CD4-positive, alpha-beta T cell (primary cell): ENCODE results near the gene SREK1IP1. TPM values are rescaled to one million over a fixed set of nuclear protein-coding genes. Genes with fewer than 3 reads are reported as not detected.

Experiments used
- ATAC-seq: fragments of 200-7000 bp; cut with Tn5 transposase; one replicate; pipeline ENCODE4 v1.10.0; 2022; ENCODE audit warnings: mild to moderate bottlenecking; ENCODE audit not compliant: poor library complexity
- CTCF ChIA-PET: fragments of 350-600 bp; sonication (Branson Sonifier 250); formaldehyde crosslinking; loops from one replicate; lab custom pipeline; 2021; ENCODE audit warnings: antibody characterized with exemption, inconsistent platforms; lab: Charles Lee
- POLR2A ChIA-PET: fragments of 350-600 bp; sonication (Branson Sonifier 250); formaldehyde crosslinking; loops from one replicate; lab custom pipeline; 2021; ENCODE audit warnings: antibody characterized with exemption, inconsistent platforms; lab: Charles Lee
- DNase-seq, 14 experiments: peaks; one replicate each; pipeline ENCODE4 v3.0.0-alpha.2; 2013 to 2020; ENCODE audit warnings: mixed read lengths in 2 of 14
- H3K27ac ChIP-seq, 2 donors: one replicate each; pipeline versions ENCODE4 v1.5.1 to v1.7.0; 2013; ENCODE audit warnings: low read length in 2 of 2, low read depth in 1 of 2, mild to moderate bottlenecking in 1 of 2
- H3K27me3 ChIP-seq, 2 experiments: 1 replicate in 1 of 2; 2 replicates in 1 of 2; pipeline versions ENCODE4 v1.6.1 to v1.7.0; 2013; ENCODE audit warnings: low read length in 2 of 2, control low read depth in 1 of 2, mild to moderate bottlenecking in 1 of 2, moderate library complexity in 1 of 2; ENCODE audit not compliant: insufficient read depth in 2 of 2, control insufficient read depth in 1 of 2
- H3K36me3 ChIP-seq: one replicate; pipeline ENCODE4 v1.6.1; 2013; ENCODE audit warnings: low read length, control low read depth; ENCODE audit not compliant: insufficient read depth
- H3K4me1 ChIP-seq: one replicate; pipeline ENCODE4 v1.6.1; 2013; ENCODE audit warnings: low read length, control low read depth; ENCODE audit not compliant: insufficient read depth
- H3K4me3 ChIP-seq: one replicate; pipeline ENCODE4 v1.5.1; 2013; ENCODE audit warnings: mild to moderate bottlenecking, low read length, moderate library complexity
- H3K9me3 ChIP-seq, 2 experiments: 1 replicate in 1 of 2; 2 replicates in 1 of 2; pipeline versions ENCODE4 v1.6.1 to v1.7.0; 2013; ENCODE audit warnings: low read length in 2 of 2, mild to moderate bottlenecking in 2 of 2, control low read depth in 1 of 2, moderate library complexity in 1 of 2; ENCODE audit not compliant: control insufficient read depth in 1 of 2, insufficient read depth in 1 of 2
- H3K27ac Mint-ChIP-seq: one replicate; pipeline ENCODE4 v1.8.0; 2020; ENCODE audit warnings: mixed read lengths
- H3K27me3 Mint-ChIP-seq: one replicate; pipeline ENCODE4 v1.8.0; 2021; ENCODE audit warnings: mixed read lengths
- H3K36me3 Mint-ChIP-seq: one replicate; pipeline ENCODE4 v1.8.0; 2021; ENCODE audit warnings: low read depth, mixed read lengths
- H3K4me1 Mint-ChIP-seq: one replicate; pipeline ENCODE4 v1.8.0; 2021; ENCODE audit warnings: low read depth, mixed read lengths
- H3K4me3 Mint-ChIP-seq: one replicate; pipeline ENCODE4 v1.8.0; 2020; ENCODE audit warnings: mild to moderate bottlenecking, mixed read lengths
- H3K9me3 Mint-ChIP-seq: one replicate; pipeline ENCODE4 v1.8.0; 2020; ENCODE audit warnings: mixed read lengths
- CTCF ChIP-seq: fragments of 200-600 bp; IDR thresholded peaks from one replicate; pipeline ENCODE4 v1.8.0; 2022; ENCODE audit warnings: antibody characterized with exemption, mild to moderate bottlenecking
- intact Hi-C, 2 experiments: fragments of 100-400 bp; cut with DNase I in 1 of 2; cut with micrococcal nuclease in 1 of 2; formaldehyde crosslinking; loops; one replicate each; pipeline versions ENCODE4 v1.15.1 to v1.9.0; 2023 to 2025; cut with DNase I, micrococcal nuclease
- total RNA-seq, 174 experiments: library from RNA in 2 of 174; stranded (reverse) in 2 of 174; gene quantifications; one replicate each; pipeline ENCODE4 v1.2.3 and lab custom pipeline; 2021 to 2026

Gene SREK1IP1
- total RNA-seq, 2 experiments from 2014 or later = 18.4 to 21.4 TPM

GRCh38 chr5:64811050-64811640 lies 42.7 kb upstream of the SREK1IP1 start:
- Mint-ChIP-seq H3K4me1 (no peaks in the 10 kb centered on the region), H3K9me3 (no peaks in the 10 kb centered on the region), H3K27me3 (no peaks in the 10 kb centered on the region), H3K4me3 (no peak overlapping the region), H3K36me3 (peaks cover 57% of the 10 kb centered on the region), H3K27ac (no peak overlapping the region)
- Histone ChIP-seq H3K4me1 (no peaks in the 10 kb centered on the region), H3K36me3 (peaks cover 18% of the 10 kb centered on the region), H3K27ac (no peak overlapping the region), H3K4me3 (no peak overlapping the region), H3K27me3 (no peaks in the 10 kb centered on the region), H3K9me3 (no peaks in the 10 kb centered on the region)
- CTCF ChIA-PET = interaction anchor here (1.0 to 2.3 kb wide), 3 partner anchors 8 to 752 kb away, joined by 3 to 11 read pairs (median 4); partner anchors contain the start of genes CENPK and PPWD1
- peak in 4 of 14 experiments; percentile 11 to 60 (median 54) for DNase-seq
- ATAC-seq = peak; percentile 51
- POLR2A ChIA-PET = interaction anchor here (1.7 to 2.0 kb wide), 2 partner anchors 671 to 751 kb away, joined by 9 to 12 read pairs; partner anchors contain the start of genes ADAMTS6, CENPK and PPWD1
- intact Hi-C loops = loop anchor here in 1 of 2 experiments (1.0 to 10.0 kb wide), 2 partner anchors 672 to 754 kb away; partner anchors contain the start of genes CENPK and PPWD1
- peak; percentile 54 for TF ChIP-seq CTCF

- H3K27me3 Mint-ChIP-seq = no peaks in the 10 kb centered on the region
- ATAC-seq (no peak), DNase-seq (no peak)
- no peak overlapping the region for H3K27ac ChIP-seq
- peaks cover 39% of the 10 kb centered on the region for H3K36me3 Mint-ChIP-seq
- H3K9me3 ChIP-seq = no peaks in the 10 kb centered on the region
- no peak for TF ChIP-seq CTCF
- H3K36me3 ChIP-seq = peaks cover 27% of the 10 kb centered on the region
- intact Hi-C loops = no loop called here
- no peaks in the 10 kb centered on the region for H3K27me3 ChIP-seq
- no peaks in the 10 kb centered on the region for H3K4me1 Mint-ChIP-seq
- ChIA-PET CTCF (no interaction called here), POLR2A (no interaction called here)
- H3K4me1 ChIP-seq = no peaks in the 10 kb centered on the region
- no peaks in the 10 kb centered on the region for H3K9me3 Mint-ChIP-seq
- H3K4me3 ChIP-seq = no peak overlapping the region
- H3K27ac Mint-ChIP-seq = no peak overlapping the region
- H3K4me3 Mint-ChIP-seq = no peak overlapping the region
These were observed 39.0 kb upstream of the SREK1IP1 start for GRCh38 chr5:64807520-64807919.

- Histone ChIP-seq H3K27me3 (no peaks in the 10 kb centered on the region), H3K27ac (no peak overlapping the region), H3K9me3 (no peaks in the 10 kb centered on the region), H3K4me1 (no peaks in the 10 kb centered on the region), H3K4me3 (no peak overlapping the region), H3K36me3 (peaks cover 27% of the 10 kb centered on the region)
- H3K9me3 Mint-ChIP-seq = no peaks in the 10 kb centered on the region
- peaks cover 39% of the 10 kb centered on the region for H3K36me3 Mint-ChIP-seq
- ATAC-seq (no peak), DNase-seq (no peak)
- no peak overlapping the region for H3K4me3 Mint-ChIP-seq
- intact Hi-C loops = no loop called here
- no peaks in the 10 kb centered on the region for H3K27me3 Mint-ChIP-seq
- ChIA-PET CTCF (no interaction called here), POLR2A (no interaction called here)
- no peaks in the 10 kb centered on the region for H3K4me1 Mint-ChIP-seq
- no peak overlapping the region for H3K27ac Mint-ChIP-seq
- no peak for TF ChIP-seq CTCF
These were observed 38.0 kb upstream of the SREK1IP1 start for GRCh38 chr5:64806537-64806936.
